ENCODE data around the gene TUBG1.
A peak's percentile ranks its signal among the peaks of the same experiment; 100 is the strongest.

The TUBG1 gene

GRCh38 chr17:42609182-42609813 lies at the start of gene TUBG1, which contains the start of gene RETREG3:
Gene TUBG1 (plus strand): TSS chr17:42609683. CDS start chr17:42609738, 55 bp downstream.
Gene RETREG3 (minus strand): TSS chr17:42609374. CDS start chr17:42609324, 50 bp downstream.
- DNase-seq, result peak; percentile 99

- no peak for DNase-seq
These were observed 49.2 kb upstream of the TUBG1 start for GRCh38 chr17:42560246-42560645.

GRCh38 chr17:42561897-42562387 lies 47.5 kb upstream of the TUBG1 start, which contains the start of gene COASY:
Gene COASY (plus strand): TSS chr17:42562148. CDS start chr17:42562623, 475 bp downstream.
- DNase-seq, result peak; percentile 95

- DNase-seq, result no peak
These were observed 46.9 kb upstream of the TUBG1 start for GRCh38 chr17:42562388-42563142.

- DNase-seq, result no peak
These were observed 46.4 kb upstream of the TUBG1 start for GRCh38 chr17:42563143-42563509.

- no peak for DNase-seq
These were observed 45.9 kb upstream of the TUBG1 start for GRCh38 chr17:42563543-42563942.

GRCh38 chr17:42563950-42564349 lies 45.5 kb upstream of the TUBG1 start:
- no peak for DNase-seq

GRCh38 chr17:42564815-42565522 lies 44.5 kb upstream of the TUBG1 start:
- DNase-seq, result no peak

- DNase-seq, result no peak
These were observed 43.8 kb upstream of the TUBG1 start for GRCh38 chr17:42565523-42566214.

GRCh38 chr17:42566215-42566882 lies 43.1 kb upstream of the TUBG1 start:
- DNase-seq, result no peak

GRCh38 chr17:42566883-42567573 lies 42.5 kb upstream of the TUBG1 start, which contains the start of gene MLX:
Gene MLX (plus strand): TSS chr17:42567100. CDS start chr17:42567125, 25 bp downstream.
- DNase-seq, result peak; percentile 92

- no peak for DNase-seq
These were observed 41.0 kb upstream of the TUBG1 start for GRCh38 chr17:42568341-42569111.

- no peak for DNase-seq
These were observed 37.9 kb upstream of the TUBG1 start for GRCh38 chr17:42571435-42572225.

- no peak for DNase-seq
These were observed 36.4 kb upstream of the TUBG1 start for GRCh38 chr17:42573095-42573494.

GRCh38 chr17:42574463-42574862 lies 35.0 kb upstream of the TUBG1 start:
- DNase-seq, result no peak

GRCh38 chr17:42577140-42577531 lies 32.3 kb upstream of the TUBG1 start:
- no peak for DNase-seq

- peak; percentile 92 for DNase-seq
These were observed 31.8 kb upstream of the TUBG1 start, which contains the start of gene PSMC3IP for GRCh38 chr17:42577532-42578281. Gene PSMC3IP (minus strand): TSS chr17:42577729. CDS start chr17:42577686, 43 bp downstream.

- DNase-seq, result peak; percentile 75
These were observed 31.1 kb upstream of the TUBG1 start for GRCh38 chr17:42578282-42578869.

All from CD4-positive, alpha-beta T cell treated with Interleukin-17A for 1 hour (primary cell).